ENCODE measurements around the gene LMTK2.

LMTK2 gene

GRCh38 chr7:98236355-98237185, 129.9 kb downstream of the LMTK2 start:
- H3K27me3 Mint-ChIP-seq (ENCODE audit: low read depth), result no peaks in the 10 kb centered on the region
- H3K4me3 Mint-ChIP-seq, result no peak overlapping the region
- peaks cover 21% of the 10 kb centered on the region for H3K36me3 Mint-ChIP-seq (ENCODE audit: low read depth)
- no peak for DNase-seq (ENCODE audit: low spot score)
- H3K4me1 Mint-ChIP-seq (ENCODE audit: low read depth), result no peaks in the 10 kb centered on the region
- no peaks in the 10 kb centered on the region for H3K9me3 Mint-ChIP-seq
- H3K27ac Mint-ChIP-seq, result no peak overlapping the region

GRCh38 chr7:98238076-98238475, 131.4 kb downstream of the LMTK2 start:
- Mint-ChIP-seq H3K4me3 (no peak overlapping the region), H3K27ac (no peak overlapping the region), H3K9me3 (no peaks in the 10 kb centered on the region)

GRCh38 chr7:98238976-98239375, 132.3 kb downstream of the LMTK2 start:
- Mint-ChIP-seq H3K27ac (peak overlapping the region; percentile 31), H3K36me3 (ENCODE audit: low read depth) (peaks cover 21% of the 10 kb centered on the region), H3K4me3 (no peak overlapping the region), H3K4me1 (ENCODE audit: low read depth) (no peaks in the 10 kb centered on the region), H3K9me3 (no peaks in the 10 kb centered on the region), H3K27me3 (ENCODE audit: low read depth) (no peaks in the 10 kb centered on the region)
- DNase-seq (ENCODE audit: low spot score), result no peak

More at GRCh38 chr7:98238076-98238475, 131.4 kb downstream of the LMTK2 start:
- DNase-seq (ENCODE audit: low spot score), result no peak
- Mint-ChIP-seq H3K27me3 (ENCODE audit: low read depth) (no peaks in the 10 kb centered on the region), H3K4me1 (ENCODE audit: low read depth) (no peaks in the 10 kb centered on the region), H3K36me3 (ENCODE audit: low read depth) (peaks cover 21% of the 10 kb centered on the region)

- Mint-ChIP-seq H3K27ac (no peak overlapping the region), H3K27me3 (ENCODE audit: low read depth) (no peaks in the 10 kb centered on the region), H3K4me1 (ENCODE audit: low read depth) (no peaks in the 10 kb centered on the region), H3K36me3 (ENCODE audit: low read depth) (peaks cover 17% of the 10 kb centered on the region), H3K9me3 (no peaks in the 10 kb centered on the region), H3K4me3 (no peak overlapping the region)
- DNase-seq (ENCODE audit: low spot score), result no peak
Observed at GRCh38 chr7:98240961-98241673, 134.5 kb downstream of the LMTK2 start.

- H3K27ac Mint-ChIP-seq, result no peak overlapping the region
- no peaks in the 10 kb centered on the region for H3K4me1 Mint-ChIP-seq (ENCODE audit: low read depth)
- peaks cover 16% of the 10 kb centered on the region for H3K36me3 Mint-ChIP-seq (ENCODE audit: low read depth)
- no peak for DNase-seq (ENCODE audit: low spot score)
- H3K4me3 Mint-ChIP-seq, result no peak overlapping the region
- no peaks in the 10 kb centered on the region for H3K9me3 Mint-ChIP-seq
- H3K27me3 Mint-ChIP-seq (ENCODE audit: low read depth), result no peaks in the 10 kb centered on the region
Observed at GRCh38 chr7:98241674-98242241, 135.1 kb downstream of the LMTK2 start.

- DNase-seq (ENCODE audit: low spot score), result no peak
- no peaks in the 10 kb centered on the region for H3K4me1 Mint-ChIP-seq (ENCODE audit: low read depth)
- H3K9me3 Mint-ChIP-seq, result no peaks in the 10 kb centered on the region
- no peak overlapping the region for H3K4me3 Mint-ChIP-seq
- H3K27me3 Mint-ChIP-seq (ENCODE audit: low read depth), result no peaks in the 10 kb centered on the region
- peaks cover 15% of the 10 kb centered on the region for H3K36me3 Mint-ChIP-seq (ENCODE audit: low read depth)
- H3K27ac Mint-ChIP-seq, result no peak overlapping the region
Observed at GRCh38 chr7:98242342-98242741, 135.7 kb downstream of the LMTK2 start.

GRCh38 chr7:98242934-98243333, 136.3 kb downstream of the LMTK2 start:
- no peak overlapping the region for H3K4me3 Mint-ChIP-seq
- H3K27ac Mint-ChIP-seq, result peak overlapping the region; percentile 31
- H3K27me3 Mint-ChIP-seq (ENCODE audit: low read depth), result no peaks in the 10 kb centered on the region
- no peak for DNase-seq (ENCODE audit: low spot score)
- peaks cover 18% of the 10 kb centered on the region for H3K36me3 Mint-ChIP-seq (ENCODE audit: low read depth)
- no peaks in the 10 kb centered on the region for H3K9me3 Mint-ChIP-seq
- H3K4me1 Mint-ChIP-seq (ENCODE audit: low read depth), result peaks cover under 1% of the 10 kb centered on the region

GRCh38 chr7:98244871-98245270, 138.2 kb downstream of the LMTK2 start:
- no peaks in the 10 kb centered on the region for H3K27me3 Mint-ChIP-seq (ENCODE audit: low read depth)
- no peak overlapping the region for H3K4me3 Mint-ChIP-seq
- H3K4me1 Mint-ChIP-seq (ENCODE audit: low read depth), result peaks cover 12% of the 10 kb centered on the region
- H3K9me3 Mint-ChIP-seq, result no peaks in the 10 kb centered on the region
- no peak for DNase-seq (ENCODE audit: low spot score)
- peaks cover 22% of the 10 kb centered on the region for H3K36me3 Mint-ChIP-seq (ENCODE audit: low read depth)
- no peak overlapping the region for H3K27ac Mint-ChIP-seq

- Mint-ChIP-seq H3K9me3 (no peaks in the 10 kb centered on the region), H3K36me3 (ENCODE audit: low read depth) (peaks cover 21% of the 10 kb centered on the region), H3K27me3 (ENCODE audit: low read depth) (no peaks in the 10 kb centered on the region), H3K4me1 (ENCODE audit: low read depth) (peaks cover 31% of the 10 kb centered on the region), H3K4me3 (peak overlapping the region; percentile 12), H3K27ac (peak overlapping the region; percentile 45)
- DNase-seq (ENCODE audit: low spot score), result no peak
Observed at GRCh38 chr7:98248156-98248555, 141.5 kb downstream of the LMTK2 start.

GRCh38 chr7:98249106-98249505, 142.4 kb downstream of the LMTK2 start:
- no peaks in the 10 kb centered on the region for H3K9me3 Mint-ChIP-seq
- H3K4me1 Mint-ChIP-seq (ENCODE audit: low read depth), result peaks cover 34% of the 10 kb centered on the region
- peaks cover 21% of the 10 kb centered on the region for H3K36me3 Mint-ChIP-seq (ENCODE audit: low read depth)
- H3K27me3 Mint-ChIP-seq (ENCODE audit: low read depth), result no peaks in the 10 kb centered on the region
- peak overlapping the region; percentile 100 for H3K27ac Mint-ChIP-seq
- DNase-seq (ENCODE audit: low spot score), result no peak
- peak overlapping the region; percentile 97 for H3K4me3 Mint-ChIP-seq

GRCh38 chr7:98250789-98251188, 144.1 kb downstream of the LMTK2 start:
- Mint-ChIP-seq H3K9me3 (no peaks in the 10 kb centered on the region), H3K4me3 (peak overlapping the region; percentile 97), H3K36me3 (ENCODE audit: low read depth) (peaks cover 27% of the 10 kb centered on the region), H3K4me1 (ENCODE audit: low read depth) (peaks cover 43% of the 10 kb centered on the region), H3K27ac (peak overlapping the region; percentile 100), H3K27me3 (ENCODE audit: low read depth) (no peaks in the 10 kb centered on the region)
- peak; percentile 48 for DNase-seq (ENCODE audit: low spot score)

- peak overlapping the region; percentile 100 for H3K27ac Mint-ChIP-seq
- H3K4me1 Mint-ChIP-seq (ENCODE audit: low read depth), result peaks cover 44% of the 10 kb centered on the region
- no peaks in the 10 kb centered on the region for H3K27me3 Mint-ChIP-seq (ENCODE audit: low read depth)
- peaks cover 27% of the 10 kb centered on the region for H3K36me3 Mint-ChIP-seq (ENCODE audit: low read depth)
- no peaks in the 10 kb centered on the region for H3K9me3 Mint-ChIP-seq
- peak; percentile 12 for DNase-seq (ENCODE audit: low spot score)
- peak overlapping the region; percentile 97 for H3K4me3 Mint-ChIP-seq
Observed at GRCh38 chr7:98251231-98251600, 144.6 kb downstream of the LMTK2 start.

- peak within 1 kb of the TSS; percentile 97 for H3K4me3 Mint-ChIP-seq
- H3K27me3 Mint-ChIP-seq (ENCODE audit: low read depth), result no peaks in the 10 kb centered on the region
- no peaks in the 10 kb centered on the region for H3K9me3 Mint-ChIP-seq
- peak within 1 kb of the TSS; percentile 100 for H3K27ac Mint-ChIP-seq
- peak; percentile 94 for DNase-seq (ENCODE audit: low spot score)
- peaks cover 32% of the 10 kb centered on the region for H3K36me3 Mint-ChIP-seq (ENCODE audit: low read depth)
- peaks cover 48% of the 10 kb centered on the region for H3K4me1 Mint-ChIP-seq (ENCODE audit: low read depth)
Observed at GRCh38 chr7:98251601-98252424, 145.2 kb downstream of the LMTK2 start, which contains the start of gene TECPR1. TSS of gene TECPR1 (minus strand) at chr7:98252232. CDS start at chr7:98246146, 6,086 bp downstream.
